ENCODE measurements around the gene PAQR9.

The PAQR9 gene

GRCh38 chr3:142947799-142948575 lies 15.5 kb downstream of the PAQR9 start:
- DNase-seq, result no peak

- no peak for DNase-seq
These were observed 16.1 kb downstream of the PAQR9 start for GRCh38 chr3:142947352-142947751.

- DNase-seq, result no peak
These were observed 16.6 kb downstream of the PAQR9 start for GRCh38 chr3:142946861-142947260.

GRCh38 chr3:142945023-142945422 lies 18.5 kb downstream of the PAQR9 start:
- DNase-seq, result no peak

- DNase-seq, result no peak
These were observed 19.1 kb downstream of the PAQR9 start for GRCh38 chr3:142944342-142944741.

GRCh38 chr3:142943870-142944269 lies 19.6 kb downstream of the PAQR9 start:
- no peak for DNase-seq

DNA sequence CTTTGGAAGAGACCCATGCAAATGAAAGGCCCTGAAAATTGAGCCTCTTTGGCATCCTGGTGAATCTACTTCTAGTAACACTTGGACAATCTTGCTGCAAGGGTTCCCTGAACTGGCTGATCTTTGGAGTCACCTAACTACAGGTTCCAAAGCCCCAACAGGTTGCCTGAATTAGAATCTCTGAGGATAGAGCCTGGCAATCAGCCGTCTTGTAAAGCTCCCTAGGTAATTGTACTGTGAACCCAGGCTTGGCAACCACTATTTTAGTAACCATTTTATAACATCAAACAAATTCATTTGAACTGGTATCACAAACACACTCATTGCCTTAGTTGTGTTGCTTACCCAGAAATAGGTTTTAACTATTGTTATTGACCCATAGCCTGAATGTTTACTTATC lies 20.1 kb downstream of the PAQR9 start:
- DNase-seq, result no peak

- DNase-seq, result no peak
These were observed 21.9 kb downstream of the PAQR9 start for GRCh38 chr3:142941373-142942123.

GRCh38 chr3:142940472-142940871 lies 23.0 kb downstream of the PAQR9 start:
- DNase-seq, result peak in 1 of 3 experiments; percentile 23

DNA sequence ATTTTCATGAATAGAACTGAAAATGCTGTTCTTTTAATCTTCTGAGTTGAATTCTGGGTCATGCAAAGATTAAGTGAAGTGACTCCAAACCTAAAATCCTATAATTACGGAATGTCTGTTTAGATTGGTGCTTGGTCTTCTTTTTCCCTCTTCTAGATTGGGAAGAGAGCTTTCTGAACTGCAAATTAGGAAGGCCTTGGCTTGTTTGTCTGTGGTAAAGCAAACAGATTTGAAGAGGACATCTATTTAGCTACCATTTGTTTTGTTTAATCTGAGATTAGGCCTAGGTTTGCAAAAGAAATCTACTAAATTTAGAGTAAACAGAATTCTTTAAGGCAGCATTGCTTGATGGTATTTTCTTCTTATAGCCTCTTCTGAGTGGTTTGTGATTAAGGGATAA lies 23.5 kb downstream of the PAQR9 start:
- peak in 1 of 3 experiments; percentile 43 for DNase-seq

DNA sequence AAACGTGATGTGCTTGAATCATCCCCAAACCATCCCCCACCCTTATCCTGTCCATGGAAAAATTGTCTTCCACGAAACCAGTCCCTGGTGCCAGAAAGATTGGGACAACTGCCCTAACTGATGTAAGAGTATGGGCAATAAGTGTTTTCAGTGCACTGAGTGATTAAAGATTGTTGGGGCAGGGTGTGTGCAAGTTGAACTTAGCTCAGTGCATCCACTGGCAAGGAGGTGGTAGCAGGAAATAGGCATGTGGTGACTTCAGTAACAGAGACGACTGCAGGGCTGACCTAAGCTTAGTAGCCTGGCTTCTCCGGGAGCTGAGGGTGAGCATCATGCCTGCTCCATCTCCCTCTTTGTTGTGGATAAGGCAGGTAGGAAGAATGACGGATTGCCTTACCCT lies 27.5 kb downstream of the PAQR9 start:
- no peak for DNase-seq

GRCh38 chr3:142934887-142935269 lies 28.6 kb downstream of the PAQR9 start:
- no peak for DNase-seq

DNA sequence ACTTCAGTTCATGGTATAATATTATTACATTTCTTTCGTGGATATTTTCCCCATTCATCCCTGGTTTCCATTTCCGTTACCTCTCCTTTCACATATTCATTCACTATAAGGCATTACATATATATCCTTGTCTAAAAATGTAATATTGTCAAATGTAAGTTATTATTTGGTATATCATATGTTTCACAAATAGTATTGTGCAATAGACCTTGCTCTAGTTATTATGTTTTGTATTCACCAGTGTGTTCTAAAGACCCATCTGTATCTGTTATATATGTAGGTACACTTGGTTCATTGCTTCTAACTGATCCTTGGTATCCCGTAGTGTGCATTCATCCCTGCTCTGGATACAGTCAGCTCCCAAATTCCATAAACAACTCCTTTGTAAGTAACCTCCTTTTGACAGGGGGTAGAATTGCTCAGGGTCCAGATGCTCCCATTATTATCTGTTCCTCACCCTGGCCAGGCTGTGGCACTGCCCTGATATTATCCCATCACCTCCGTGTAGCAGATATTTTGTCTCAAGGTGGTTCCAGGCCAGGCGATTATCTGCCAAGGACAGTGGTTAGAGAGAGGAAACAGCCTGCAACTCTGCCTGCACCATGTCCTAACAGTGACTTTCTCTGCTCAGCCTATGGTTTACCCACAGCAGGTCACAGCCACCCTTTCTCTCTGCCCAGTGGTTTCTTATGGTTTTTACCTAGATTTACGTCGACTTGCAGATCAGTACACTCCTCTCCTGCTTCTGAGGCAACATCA lies 29.2 kb downstream of the PAQR9 start:
- DNase-seq, result no peak

GRCh38 chr3:142931222-142931621 lies 32.3 kb downstream of the PAQR9 start:
- DNase-seq, result no peak

GRCh38 chr3:142930463-142930862 lies 33.0 kb downstream of the PAQR9 start:
- no peak for DNase-seq

- no peak for DNase-seq
These were observed 33.6 kb downstream of the PAQR9 start for GRCh38 chr3:142929890-142930289.

DNA sequence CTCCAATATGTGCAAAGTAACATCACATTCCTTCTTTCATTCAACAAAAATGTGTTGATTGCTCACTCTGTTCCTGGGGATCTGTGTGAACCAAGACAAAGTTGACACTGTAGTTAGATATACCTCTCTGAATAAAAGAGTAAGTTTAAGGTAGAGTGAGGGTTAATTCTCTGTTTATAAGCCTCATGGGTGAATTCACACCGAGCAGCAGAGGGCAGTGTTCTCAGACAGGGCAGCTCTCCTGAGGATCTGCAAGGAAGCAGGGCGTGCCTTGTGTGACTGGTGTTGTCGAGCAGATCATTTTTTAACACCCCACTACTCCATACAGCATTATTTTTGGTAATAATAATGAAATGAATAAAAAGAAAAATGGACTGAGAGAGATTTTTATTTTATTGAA lies 34.4 kb downstream of the PAQR9 start:
- DNase-seq, result peak in 2 of 3 experiments; percentile 5 to 42

GRCh38 chr3:142926368-142926944 lies 37.0 kb downstream of the PAQR9 start:
- no peak for DNase-seq

DNA sequence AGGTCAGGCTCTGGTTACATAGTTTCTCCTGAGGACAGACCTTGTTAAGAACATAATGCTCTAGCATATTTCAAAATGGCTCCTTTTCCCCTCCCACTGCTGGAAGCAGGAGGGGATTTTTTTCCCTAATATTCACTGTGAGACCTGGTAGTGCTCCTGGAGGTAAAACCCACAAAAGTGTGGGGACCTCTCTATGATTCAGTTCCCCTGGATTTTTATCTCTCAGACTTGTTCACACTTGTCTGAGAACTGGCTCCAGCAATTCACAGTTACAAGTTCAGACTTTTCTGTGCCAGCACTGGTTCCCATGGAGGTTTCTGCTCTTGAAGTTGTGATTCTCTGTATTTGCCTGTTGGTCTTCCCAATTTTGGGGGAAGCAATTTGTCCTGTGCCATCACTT lies 38.3 kb downstream of the PAQR9 start:
- DNase-seq, result no peak

GRCh38 chr3:142923694-142924093 lies 39.8 kb downstream of the PAQR9 start:
- no peak for DNase-seq

DNA sequence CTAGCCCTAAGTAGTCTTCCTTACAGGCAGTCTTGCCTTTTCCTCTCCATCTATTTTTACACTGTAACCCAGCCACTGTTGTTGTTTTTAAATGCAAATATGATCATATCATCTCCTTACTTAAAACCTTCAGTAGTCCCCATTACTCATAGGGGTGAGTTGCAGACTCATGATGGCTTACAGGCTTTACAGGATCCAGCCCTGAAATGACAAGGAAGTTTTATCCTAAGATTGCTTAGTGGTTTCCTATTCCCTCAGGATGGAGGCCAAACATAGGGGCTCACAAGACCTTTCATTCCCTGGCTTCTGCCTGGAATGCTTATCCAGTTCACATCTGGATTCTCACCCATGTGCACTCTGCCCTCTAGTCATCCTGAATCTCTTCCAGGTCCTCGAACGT lies 46.9 kb downstream of the PAQR9 start:
- DNase-seq, result no peak

GRCh38 chr3:142915636-142916035 lies 47.8 kb downstream of the PAQR9 start:
- DNase-seq, result no peak

GRCh38 chr3:142914286-142914811 lies 49.1 kb downstream of the PAQR9 start:
- DNase-seq, result no peak
